Loucy (cell line): ENCODE results near the gene SPATA31D1.

ENCODE experiments used
- H2AFZ ChIP-seq: fragments of 200-600 bp; sonication (generic); 2 replicates; pipeline ENCODE4 v1.6.0; 2016; ENCODE audit warnings: antibody characterized with exemption, mild to moderate bottlenecking, low read length, moderate library complexity
- H3F3A ChIP-seq: fragments of 200-600 bp; 2 replicates; pipeline ENCODE4 v1.6.0; 2016; ENCODE audit warnings: antibody characterized with exemption, low read depth, mild to moderate bottlenecking
- H3K27me3 ChIP-seq: fragments of 200-600 bp; sonication (generic); 2 replicates; pipeline ENCODE4 v1.6.1; 2014; ENCODE audit warnings: low read length, mild to moderate bottlenecking; ENCODE audit not compliant: insufficient read depth, poor library complexity, severe bottlenecking
- H3K36me3 ChIP-seq: fragments of 200-600 bp; sonication (generic); 2 replicates; pipeline ENCODE4 v1.6.1; 2016; ENCODE audit warnings: low read length; ENCODE audit not compliant: insufficient read depth
- H3K4me1 ChIP-seq: fragments of 200-600 bp; sonication (generic); 2 replicates; pipeline ENCODE4 v1.5.1; 2014; ENCODE audit warnings: low read length, mild to moderate bottlenecking; ENCODE audit not compliant: insufficient read depth, poor library complexity, severe bottlenecking
- H3K4me2 ChIP-seq: fragments of 200-600 bp; sonication (generic); 2 replicates; pipeline ENCODE4 v1.6.0; 2014; ENCODE audit warnings: antibody characterized with exemption, low read length, low read depth, mild to moderate bottlenecking; ENCODE audit not compliant: poor library complexity, severe bottlenecking
- H3K4me3 ChIP-seq: fragments of 200-600 bp; sonication (generic); 2 replicates; pipeline ENCODE4 v1.5.1; 2014; ENCODE audit warnings: low read length, mild to moderate bottlenecking, mixed read lengths; ENCODE audit not compliant: poor library complexity, severe bottlenecking
- H3K79me2 ChIP-seq: fragments of 200-600 bp; sonication (generic); 2 replicates; pipeline ENCODE4 v1.6.1; 2014; ENCODE audit warnings: low read length; ENCODE audit not compliant: insufficient read depth
- H3K9ac ChIP-seq: fragments of 200-600 bp; sonication (generic); 2 replicates; pipeline ENCODE4 v1.6.0; 2014; ENCODE audit warnings: mild to moderate bottlenecking, low read depth, low read length, moderate library complexity; ENCODE audit not compliant: poor library complexity, severe bottlenecking
- H3K9me2 ChIP-seq: fragments of 200-600 bp; sonication (generic); replicated peaks from 2 replicates; pipeline ENCODE4 v1.6.1; 2016; ENCODE audit warnings: low read depth, low read length, mixed read lengths
- H3K9me3 ChIP-seq: fragments of 200-600 bp; sonication (generic); 2 replicates; pipeline ENCODE4 v1.6.1; 2014; ENCODE audit warnings: mild to moderate bottlenecking, antibody characterized with exemption, low read length, low read depth; ENCODE audit not compliant: insufficient read depth
- H4K20me1 ChIP-seq: fragments of 200-600 bp; sonication (generic); 2 replicates; pipeline ENCODE4 v1.6.0; 2014; ENCODE audit warnings: antibody characterized with exemption, low read length, mild to moderate bottlenecking; ENCODE audit not compliant: insufficient read depth, poor library complexity, severe bottlenecking
- CTCF ChIP-seq: fragments of 200-600 bp; sonication (generic); conservative IDR thresholded peaks from 2 replicates; pipeline ENCODE4 v1.5.1; 2014; ENCODE audit warnings: mild to moderate bottlenecking, antibody characterized with exemption, low read length
- EZH2phosphoT487 ChIP-seq: fragments of 200-600 bp; IDR thresholded peaks from 2 replicates; pipeline ENCODE4 v1.6.1; 2018; ENCODE audit warnings: antibody characterized with exemption, mild to moderate bottlenecking, moderate library complexity, borderline replicate concordance

The SPATA31D1 gene

GRCh38 chr9:82020331-82020730 lies 31.8 kb downstream of the SPATA31D1 start:
- Histone ChIP-seq H2AFZ (no peak overlapping the region), H3K4me1 (no peaks in the 10 kb centered on the region), H3K9ac (no peak overlapping the region)

GRCh38 chr9:82021198-82021597 lies 32.6 kb downstream of the SPATA31D1 start:
- H3K79me2 ChIP-seq = no peaks in the 10 kb centered on the region
- no peaks in the 10 kb centered on the region for H3K27me3 ChIP-seq
- no peaks in the 10 kb centered on the region for H4K20me1 ChIP-seq
- H3K4me2 ChIP-seq = no peak overlapping the region
- no peaks in the 10 kb centered on the region for H3K36me3 ChIP-seq
- H3K9ac ChIP-seq = no peak overlapping the region
- H2AFZ ChIP-seq = no peak overlapping the region
- H3K4me3 ChIP-seq = no peak overlapping the region
- H3K4me1 ChIP-seq = no peaks in the 10 kb centered on the region
- H3F3A ChIP-seq = no peaks in the 10 kb centered on the region
- no peak for TF ChIP-seq EZH2phosphoT487
- no peak for TF ChIP-seq CTCF
- no peaks in the 10 kb centered on the region; the same call in 1 of the 2 replicates for H3K9me3 ChIP-seq
- no peaks in the 10 kb centered on the region for H3K9me2 ChIP-seq

More at GRCh38 chr9:82020331-82020730, 31.8 kb downstream of the SPATA31D1 start:
- no peak overlapping the region for H3K4me2 ChIP-seq
- peaks cover under 1% of the 10 kb centered on the region; the same call in 1 of the 2 replicates for H3K9me3 ChIP-seq
- H3K27me3 ChIP-seq = no peaks in the 10 kb centered on the region
- H3K9me2 ChIP-seq = no peaks in the 10 kb centered on the region
- H3F3A ChIP-seq = no peaks in the 10 kb centered on the region
- no peak overlapping the region for H3K4me3 ChIP-seq
- no peaks in the 10 kb centered on the region for H3K79me2 ChIP-seq
- no peaks in the 10 kb centered on the region for H3K36me3 ChIP-seq
- TF ChIP-seq CTCF = no peak
- TF ChIP-seq EZH2phosphoT487 = no peak
- no peaks in the 10 kb centered on the region for H4K20me1 ChIP-seq

- H4K20me1 ChIP-seq = no peaks in the 10 kb centered on the region
- H3K9me2 ChIP-seq = no peaks in the 10 kb centered on the region
- H3K4me2 ChIP-seq = no peak overlapping the region
- no peaks in the 10 kb centered on the region for H3K4me1 ChIP-seq
- TF ChIP-seq EZH2phosphoT487 (no peak), CTCF (no peak)
- H3K27me3 ChIP-seq = no peaks in the 10 kb centered on the region
- H3K9ac ChIP-seq = no peak overlapping the region
- no peaks in the 10 kb centered on the region for H3K79me2 ChIP-seq
- no peaks in the 10 kb centered on the region for H3F3A ChIP-seq
- H3K9me3 ChIP-seq = no peaks in the 10 kb centered on the region; the same call in 1 of the 2 replicates
- no peak overlapping the region for H3K4me3 ChIP-seq
- H3K36me3 ChIP-seq = no peaks in the 10 kb centered on the region
- no peak overlapping the region for H2AFZ ChIP-seq
Measured at GRCh38 chr9:82022121-82022520, 33.5 kb downstream of the SPATA31D1 start.
